NCI-H1105 treated with DMSO at 0.1 percent for 48 hours (cell line): ENCODE measurements around the gene PDXP.

ENCODE experiments used
- DNase-seq: peaks from one replicate; lab custom pipeline; 2025; lab: John Stamatoyannopoulos, UW

PDXP gene

GRCh38 chr22:37628830-37629229 lies 29.7 kb upstream of the PDXP start:
- DNase-seq, result no peak

- DNase-seq, result no peak
These were observed 28.6 kb upstream of the PDXP start for GRCh38 chr22:37629928-37630327.

GRCh38 chr22:37630839-37631435 lies 27.6 kb upstream of the PDXP start:
- DNase-seq, result no peak

DNA sequence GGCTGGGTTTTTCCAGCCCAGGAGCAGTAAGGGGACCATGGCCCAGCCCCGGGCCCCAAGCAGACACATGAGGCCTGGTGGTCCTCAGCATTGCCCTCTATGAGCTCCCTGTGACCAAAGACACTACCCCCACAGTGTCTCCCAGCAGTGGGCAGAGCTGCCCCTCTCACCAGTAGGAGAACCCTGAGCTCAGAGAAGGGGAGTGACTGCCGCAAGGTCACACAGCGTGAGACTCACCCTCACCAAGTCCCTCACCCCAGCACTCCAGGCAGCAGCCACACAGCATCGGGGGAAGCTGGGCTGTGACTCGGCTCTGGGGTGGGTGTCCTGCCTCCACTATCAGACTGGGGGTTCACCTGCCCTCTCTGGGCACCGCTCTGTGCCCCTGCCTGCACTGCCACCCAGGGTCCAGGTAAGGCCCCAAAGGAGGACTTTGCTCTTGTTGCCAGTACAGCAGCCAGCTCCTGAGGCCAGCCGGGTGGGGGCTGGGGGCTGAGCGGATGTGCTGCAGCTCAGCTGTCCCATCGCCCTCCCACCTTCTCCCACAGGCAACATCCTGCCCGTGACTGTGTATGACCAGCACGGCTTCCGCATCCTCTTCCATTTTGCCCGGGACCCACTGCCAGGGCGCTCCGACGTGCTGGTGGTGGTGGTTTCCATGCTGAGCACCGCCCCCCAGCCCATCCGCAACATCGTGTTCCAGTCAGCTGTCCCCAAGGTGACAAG lies 26.9 kb upstream of the PDXP start:
- DNase-seq, result no peak

DNA sequence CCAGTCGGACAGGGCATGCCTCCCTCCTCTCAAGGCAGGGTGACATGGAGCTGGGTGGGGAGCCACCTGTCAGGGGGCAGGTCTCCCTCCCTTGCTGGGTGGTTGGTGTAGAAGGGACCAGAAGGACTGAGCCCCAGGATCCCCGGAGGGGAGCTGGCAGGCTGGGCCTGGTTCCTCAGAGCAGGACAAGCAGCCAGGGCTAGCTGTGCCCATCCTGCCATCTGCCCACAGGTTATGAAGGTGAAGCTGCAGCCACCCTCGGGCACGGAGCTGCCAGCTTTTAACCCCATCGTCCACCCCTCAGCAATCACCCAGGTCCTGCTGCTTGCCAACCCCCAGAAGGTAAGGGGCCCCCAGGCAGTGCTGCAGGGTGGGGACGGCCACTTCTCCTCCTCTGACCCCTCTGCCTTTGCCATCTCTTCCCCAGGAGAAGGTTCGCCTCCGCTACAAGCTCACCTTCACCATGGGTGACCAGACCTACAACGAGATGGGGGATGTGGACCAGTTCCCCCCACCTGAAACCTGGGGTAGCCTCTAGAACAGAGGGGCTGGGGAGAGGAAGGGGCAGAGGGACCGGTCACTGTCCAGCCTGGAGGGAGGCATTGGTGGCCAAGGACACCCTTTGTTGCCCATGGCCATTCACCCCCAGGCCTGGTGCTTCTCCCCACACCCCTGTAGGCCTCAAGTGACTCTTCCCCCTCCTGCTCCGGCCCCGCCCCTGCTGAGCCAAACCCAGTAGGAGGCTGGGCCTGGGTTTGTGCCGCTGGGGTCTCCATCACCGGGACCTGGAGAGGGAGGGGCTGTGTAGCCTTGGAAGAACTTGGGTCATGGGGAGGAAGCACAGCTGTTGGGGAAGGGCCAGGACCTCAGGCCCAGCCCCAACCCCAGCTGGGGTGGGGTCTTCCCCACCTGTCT lies 26.1 kb upstream of the PDXP start:
- no peak for DNase-seq

DNA sequence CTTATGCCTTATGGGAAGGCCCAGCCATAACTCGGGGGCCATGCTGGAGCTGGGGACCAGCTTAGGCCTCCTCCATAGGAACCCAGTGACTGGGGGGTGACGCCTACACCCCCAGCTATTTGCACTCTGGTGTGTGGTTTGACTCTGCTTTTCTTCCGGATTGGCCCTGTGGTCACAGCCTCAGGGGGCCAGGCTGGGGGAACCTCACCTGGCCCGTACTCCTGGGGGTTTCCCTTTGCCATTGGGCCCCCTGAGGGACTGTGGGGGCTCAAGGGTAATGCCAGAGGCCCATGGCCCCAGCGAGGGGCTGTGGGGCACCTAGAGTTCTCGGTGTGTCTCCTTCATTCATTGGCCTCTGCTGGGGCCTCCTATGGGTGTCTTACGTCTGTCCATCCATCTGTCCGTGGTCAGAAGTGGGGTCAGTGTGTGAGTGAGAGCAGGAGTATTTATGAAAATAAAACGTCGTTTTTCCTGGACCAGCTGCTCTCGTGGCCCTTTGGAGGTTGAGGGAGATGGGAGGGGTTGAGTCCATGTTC lies 25.4 kb upstream of the PDXP start:
- DNase-seq, result no peak

DNA sequence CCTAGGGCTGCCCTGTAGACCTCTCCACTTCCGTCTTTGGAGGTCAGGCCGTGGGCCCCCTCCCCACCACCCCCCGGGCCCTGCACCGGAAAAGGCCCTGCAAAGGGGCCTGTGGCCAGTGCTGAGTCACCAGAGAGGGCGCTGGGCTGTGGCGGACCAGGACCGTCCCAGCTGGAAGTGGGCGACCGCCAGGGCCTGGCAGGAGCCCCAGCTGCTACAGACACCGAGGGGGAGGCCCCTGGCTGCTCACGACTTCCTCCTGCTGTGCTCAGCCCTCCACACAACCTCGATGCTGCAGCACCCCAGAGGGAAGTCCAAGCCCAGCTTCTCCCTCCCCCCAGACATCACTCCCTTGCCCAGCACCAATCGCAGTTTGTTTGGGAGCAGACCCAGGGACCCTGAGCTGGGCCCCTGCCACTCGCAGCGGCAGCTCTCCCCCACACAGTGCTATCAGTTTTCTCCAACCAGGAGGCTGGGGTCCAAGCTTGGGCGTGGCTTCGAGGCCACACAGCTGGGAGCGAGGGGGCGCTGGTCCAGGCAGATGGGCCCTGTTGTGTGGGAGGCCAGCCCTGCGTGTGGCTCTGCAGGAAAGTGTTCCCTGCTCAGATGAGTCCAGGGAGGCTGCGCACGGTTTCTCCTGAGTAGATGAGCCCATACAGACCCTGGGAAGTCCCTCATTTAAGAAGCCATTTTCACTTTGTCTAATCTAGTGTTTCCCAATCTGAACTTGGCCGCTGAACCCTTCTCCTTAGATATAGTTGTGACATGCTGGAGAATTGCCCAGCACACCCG lies 24.7 kb upstream of the PDXP start:
- no peak for DNase-seq

- DNase-seq, result no peak
These were observed 24.1 kb upstream of the PDXP start for GRCh38 chr22:37634417-37634924.

DNA sequence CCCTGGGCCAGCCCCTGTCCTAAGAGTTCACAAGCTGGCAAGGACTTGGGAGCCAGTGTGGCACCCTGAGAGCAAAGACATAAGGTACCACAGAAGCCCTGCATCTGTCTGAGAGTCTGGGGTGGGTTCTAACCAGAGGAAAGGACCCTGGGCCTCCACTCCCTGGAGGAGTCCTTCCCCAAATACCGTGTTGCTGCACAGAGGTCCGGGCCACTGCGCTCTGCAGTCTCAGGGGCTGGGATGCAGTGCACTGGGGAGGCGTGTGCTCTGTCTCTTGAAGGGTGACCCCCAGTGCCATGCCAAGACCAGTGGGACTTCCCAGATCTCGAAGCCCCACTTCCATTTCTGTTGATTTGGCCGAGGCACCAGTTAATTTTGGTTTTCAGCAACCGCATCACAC lies 23.4 kb upstream of the PDXP start:
- DNase-seq, result no peak

- no peak for DNase-seq
These were observed 22.2 kb upstream of the PDXP start for GRCh38 chr22:37636186-37636948.

GRCh38 chr22:37636949-37637273 lies 21.6 kb upstream of the PDXP start:
- no peak for DNase-seq

GRCh38 chr22:37638391-37639069 lies 20.0 kb upstream of the PDXP start:
- DNase-seq, result no peak

- peak; percentile 18 for DNase-seq
These were observed 19.3 kb upstream of the PDXP start, which contains the start of gene SH3BP1 for GRCh38 chr22:37639070-37639760. TSS of gene SH3BP1 (plus strand) at chr22:37639669. CDS start at chr22:37639788, 119 bp downstream.

DNA sequence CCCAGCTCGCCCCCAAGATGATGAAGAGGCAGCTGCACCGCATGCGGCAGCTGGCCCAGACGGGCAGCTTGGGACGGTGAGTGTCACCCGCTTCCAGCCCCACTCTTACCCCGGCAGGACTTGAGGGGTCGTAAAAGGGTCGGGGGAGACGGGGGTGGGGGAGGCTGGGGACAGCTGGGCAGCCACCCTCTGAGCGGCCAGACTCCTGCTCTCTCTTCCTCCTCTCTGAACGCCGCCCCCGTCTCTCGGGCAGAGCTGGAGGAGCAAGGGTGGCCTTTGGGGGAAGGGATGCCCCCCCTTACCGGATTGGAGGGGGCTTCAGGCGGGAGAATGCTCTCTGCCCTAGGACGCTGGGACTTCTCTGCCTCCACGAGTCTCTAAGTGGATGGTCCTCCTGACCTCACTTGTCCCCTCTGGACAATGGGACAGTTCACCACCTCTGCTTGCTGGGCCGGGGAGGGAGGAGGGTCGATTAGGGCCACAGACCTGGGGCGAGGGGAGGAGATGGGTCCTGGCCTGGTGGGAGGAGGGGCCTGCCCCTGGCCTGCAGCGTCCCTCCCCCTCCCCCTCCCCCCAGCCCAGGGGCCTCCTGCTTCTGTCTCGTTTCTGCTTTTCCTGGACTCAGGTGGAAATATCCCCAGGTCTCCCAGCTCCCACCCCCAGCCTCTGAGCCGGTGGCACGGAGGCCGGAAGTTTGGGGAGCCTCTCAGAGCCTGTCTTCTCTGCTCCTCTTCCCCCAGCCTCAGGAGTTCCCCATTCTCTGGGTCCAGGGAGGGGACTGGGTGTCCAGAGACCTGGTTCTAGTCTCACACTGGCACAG lies 18.5 kb upstream of the PDXP start:
- no peak for DNase-seq

DNA sequence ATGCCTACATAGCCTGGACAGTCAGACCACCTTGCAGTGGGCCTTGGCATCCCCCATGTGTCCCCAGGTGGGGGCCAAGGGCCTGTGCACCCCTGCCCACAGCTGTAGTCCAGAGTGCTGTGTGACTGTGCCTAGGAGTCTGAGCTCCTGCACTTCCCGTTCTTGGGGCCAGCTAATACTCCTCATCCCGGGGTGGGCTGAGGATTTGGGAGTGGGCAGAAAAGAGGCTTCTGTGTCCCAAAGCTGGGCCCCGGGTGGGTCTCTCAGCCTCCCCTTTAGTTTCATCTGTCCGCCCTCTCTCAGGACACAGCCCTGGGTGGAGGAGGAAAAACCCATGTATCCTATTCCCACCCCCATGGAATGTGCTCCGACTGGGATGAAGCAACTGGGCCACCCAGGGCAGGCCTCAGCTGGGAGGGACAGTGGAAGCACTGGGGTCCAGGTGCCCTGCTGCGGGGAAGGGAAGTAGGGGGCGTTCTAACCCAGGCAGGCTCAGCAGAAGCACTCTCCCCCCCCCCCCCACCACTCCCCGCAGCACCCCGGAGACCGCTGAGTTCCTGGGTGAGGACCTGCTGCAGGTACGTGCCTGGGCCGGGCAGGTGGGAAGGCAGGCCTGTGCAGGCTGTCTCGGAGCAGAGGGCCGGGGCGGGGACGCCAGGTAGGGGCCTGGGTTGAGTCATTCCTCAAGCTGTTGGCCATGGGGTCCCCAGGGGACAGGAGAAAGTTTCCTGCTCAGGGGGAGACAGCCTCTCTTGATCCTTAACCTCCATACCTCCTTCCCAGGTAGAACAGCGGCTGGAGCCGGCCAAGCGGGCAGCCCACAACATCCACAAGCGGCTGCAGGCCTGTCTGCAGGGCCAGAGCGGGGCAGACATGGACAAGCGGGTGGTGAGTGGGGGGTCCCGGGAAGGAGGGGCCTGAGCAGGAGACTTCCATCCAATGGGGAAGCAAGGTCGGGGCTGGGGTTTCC lies 17.6 kb upstream of the PDXP start:
- no peak for DNase-seq

- no peak for DNase-seq
These were observed 17.0 kb upstream of the PDXP start for GRCh38 chr22:37641561-37641949.

- DNase-seq, result peak; percentile 44
These were observed 15.2 kb upstream of the PDXP start for GRCh38 chr22:37643225-37643847.
